ENCODE data around the gene ACOX3.

- TF ChIP-seq EZH2 (IDR thresholded peaks at IDR 0.05; ENCODE audit: low read length) (no peak), CTCF (optimal IDR thresholded peaks at IDR 0.05 in 1 of 3, IDR thresholded peaks at IDR 0.05 in 1 of 3, conservative IDR thresholded peaks at IDR 0.05 in 1 of 3; ENCODE audit: extremely low read depth in 1 of 3, insufficient read depth in 2 of 3, low read length in 3 of 3) (no peak)
Measured at GRCh38 chr4:8419222-8420041, 21.1 kb downstream of the ACOX3 start.

Data from keratinocyte (primary cell).